HG03139 (cell line): ENCODE data around the gene WNK1.
A peak's percentile ranks its signal among the peaks of the same experiment; 100 is the strongest.
"Not testable (repeated sequence)": the region's sequence is repeated elsewhere in the genome, so short reads cannot be mapped to it uniquely, and the experiment has no call there.

Source experiments
- ATAC-seq: cut with Tn5 transposase; IDR thresholded peaks from one replicate; pipeline ENCODE4 v1.9.1; 2021; ENCODE audit not compliant: unreplicated experiment

WNK1 gene

GRCh38 chr12:751999-752694 is at the start of gene WNK1:
WNK1 (plus strand) TSS chr12:752579; CDS start chr12:753566, 987 bp downstream.
- ATAC-seq = peak; percentile 35

GRCh38 chr12:704516-705242 is 47.7 kb upstream of the WNK1 start:
- no peak for ATAC-seq

- not testable (repeated sequence) for ATAC-seq
Measured at GRCh38 chr12:708084-708483, 44.3 kb upstream of the WNK1 start.

- ATAC-seq = no peak
Measured at GRCh38 chr12:709455-710020, 42.8 kb upstream of the WNK1 start.

- ATAC-seq = no peak
Measured at GRCh38 chr12:712172-712863, 40.1 kb upstream of the WNK1 start.

GRCh38 chr12:713281-713875 is 39.0 kb upstream of the WNK1 start:
- no peak for ATAC-seq

GRCh38 chr12:716506-716905 is 35.9 kb upstream of the WNK1 start:
- no peak for ATAC-seq

GRCh38 chr12:718756-719102 is 33.6 kb upstream of the WNK1 start:
- ATAC-seq = no peak

- ATAC-seq = no peak
Measured at GRCh38 chr12:720231-720941, 32.0 kb upstream of the WNK1 start.

- no peak for ATAC-seq
Measured at GRCh38 chr12:724194-724855, 28.1 kb upstream of the WNK1 start.

- no peak for ATAC-seq
Measured at GRCh38 chr12:725076-725475, 27.3 kb upstream of the WNK1 start.

- no peak for ATAC-seq
Measured at GRCh38 chr12:726281-727140, 25.9 kb upstream of the WNK1 start.

GRCh38 chr12:727321-727720 is 25.1 kb upstream of the WNK1 start:
- ATAC-seq = no peak

GRCh38 chr12:728781-729180 is 23.6 kb upstream of the WNK1 start:
- ATAC-seq = no peak

- ATAC-seq = no peak
Measured at GRCh38 chr12:729221-729620, 23.2 kb upstream of the WNK1 start.

GRCh38 chr12:730550-730949 is 21.8 kb upstream of the WNK1 start:
- ATAC-seq = no peak

- no peak for ATAC-seq
Measured at GRCh38 chr12:737122-737739, 15.1 kb upstream of the WNK1 start.

- ATAC-seq = no peak
Measured at GRCh38 chr12:738712-739111, 13.7 kb upstream of the WNK1 start.

GRCh38 chr12:739349-739748 is 13.0 kb upstream of the WNK1 start:
- no peak for ATAC-seq
